GM18526 (cell line): Measurements from ENCODE around the gene LCE1B.

Experiments
- POLR2A ChIP-seq: IDR thresholded peaks from 3 replicates; pipeline ENCODE4 v1.6.1; 2011; ENCODE audit not compliant: insufficient read length; ENCODE audit errors: extremely low read depth

The LCE1B gene, protein sequence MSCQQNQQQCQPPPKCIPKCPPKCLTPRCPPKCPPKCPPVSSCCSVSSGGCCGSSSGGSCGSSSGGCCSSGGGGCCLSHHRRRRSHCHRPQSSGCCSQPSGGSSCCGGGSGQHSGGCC

DNA sequence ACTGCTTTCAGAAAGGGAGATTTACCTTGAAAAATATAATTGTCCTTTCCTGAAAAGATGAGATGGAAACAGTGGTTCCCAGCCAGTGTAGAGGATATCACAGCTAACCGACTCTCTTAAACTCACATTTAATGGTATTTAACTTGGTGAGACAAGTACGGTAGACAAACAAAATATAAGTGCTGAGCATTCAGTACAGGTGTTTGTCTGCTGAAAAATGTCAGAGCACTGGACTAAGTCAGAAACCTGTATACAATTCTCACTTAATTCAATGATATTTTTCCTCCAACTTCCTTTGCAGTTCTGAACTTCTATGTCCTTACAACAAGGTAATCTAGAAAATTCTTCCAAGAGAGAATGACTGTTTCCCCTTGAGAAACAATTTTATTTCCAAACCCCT lies at the start of gene LCE1B:
Gene LCE1B (plus strand): TSS at position 301 of the 400 bp plus-strand sequence. CDS start 476 bp downstream, outside the sequence.
- no peak for TF ChIP-seq POLR2A

DNA sequence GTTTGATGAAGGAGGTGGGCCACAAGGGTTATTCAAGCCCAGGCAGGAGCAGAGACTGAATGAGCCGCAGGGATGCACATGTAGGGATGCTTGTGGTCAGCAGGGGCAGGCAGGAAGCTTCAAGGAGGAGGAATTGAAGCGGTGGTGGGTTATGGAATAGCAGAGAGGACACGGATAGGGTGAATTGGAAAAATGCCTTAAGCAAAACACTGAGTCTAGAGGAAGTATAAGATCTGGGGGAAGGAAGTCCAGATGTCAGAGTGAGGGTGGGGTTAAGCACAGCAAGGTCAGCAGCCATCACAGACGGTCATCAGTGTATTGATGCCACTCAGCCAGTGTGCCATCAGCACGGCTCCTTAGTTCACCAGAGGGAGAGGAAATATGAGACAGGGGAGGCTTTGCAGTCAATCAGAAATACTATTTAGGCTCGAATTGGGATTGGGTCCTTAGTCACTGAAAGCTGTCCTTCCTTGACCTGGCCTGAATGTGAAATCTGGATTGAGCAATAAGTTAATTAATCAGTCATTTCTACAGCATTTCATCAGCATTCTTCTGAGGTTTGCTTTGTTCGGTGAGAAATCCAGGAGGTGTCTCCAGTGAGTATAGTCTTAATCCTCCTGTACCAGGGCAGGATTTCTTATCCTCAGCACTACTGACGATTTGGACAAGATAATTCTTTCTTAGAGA lies 42.8 kb upstream of the LCE1B start:
- TF ChIP-seq POLR2A = no peak

- no peak for TF ChIP-seq POLR2A
These were observed 41.4 kb upstream of the LCE1B start for GRCh38 chr1:152770411-152770810.

DNA sequence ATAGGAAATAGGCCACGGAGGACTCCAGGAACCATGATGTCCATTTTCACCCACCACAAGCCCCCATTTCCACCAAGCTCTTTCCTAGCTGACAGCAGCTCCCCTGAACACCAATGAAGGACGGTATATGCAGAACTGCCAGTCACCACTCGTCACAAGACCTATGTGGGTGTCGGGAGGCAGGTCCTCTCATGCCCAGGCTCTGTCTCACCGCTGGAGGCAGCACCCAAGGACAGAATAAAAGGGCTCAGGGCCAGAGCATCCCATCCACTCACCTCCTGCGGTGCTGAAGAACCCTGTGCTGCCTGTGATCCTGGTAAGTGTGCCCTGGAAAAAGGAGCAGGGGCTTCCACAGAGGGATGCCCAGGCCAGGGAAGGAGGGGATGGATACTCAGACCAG lies 36.9 kb upstream of the LCE1B start, which contains the start of gene LCE1F:
Gene LCE1F (plus strand): TSS at position 266 of the 400 bp plus-strand sequence. CDS start 1,232 bp downstream, outside the sequence.
- TF ChIP-seq POLR2A = no peak

GRCh38 chr1:152776361-152776760 lies 35.4 kb upstream of the LCE1B start:
- no peak for TF ChIP-seq POLR2A

- no peak for TF ChIP-seq POLR2A
These were observed 34.1 kb upstream of the LCE1B start for GRCh38 chr1:152777510-152778137.

- no peak for TF ChIP-seq POLR2A
These were observed 28.7 kb upstream of the LCE1B start for GRCh38 chr1:152783095-152783494.

DNA sequence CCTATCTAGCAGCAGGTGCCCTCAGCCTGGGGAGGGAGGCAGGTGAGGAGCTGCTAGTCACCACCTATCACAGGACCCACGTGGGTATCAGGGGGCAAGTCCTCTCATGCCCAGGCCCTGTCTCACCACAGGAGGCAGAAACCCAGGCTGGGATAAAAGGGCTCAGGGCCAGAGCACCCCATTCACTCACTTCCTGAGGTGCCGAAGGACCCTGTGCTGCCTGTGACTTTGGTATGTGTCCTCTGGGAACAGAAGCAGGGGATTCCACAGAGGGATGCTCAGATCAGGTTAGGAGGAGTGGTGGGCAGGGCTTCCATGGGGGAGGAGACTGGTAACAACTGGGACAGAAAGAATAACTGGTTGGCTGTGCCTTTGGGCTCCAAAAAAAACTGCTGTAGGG lies 25.7 kb upstream of the LCE1B start, which contains the start of gene LCE1E:
Gene LCE1E (plus strand): TSS at position 181 of the 400 bp plus-strand sequence. CDS start 1,043 bp downstream, outside the sequence.
- no peak for TF ChIP-seq POLR2A

DNA sequence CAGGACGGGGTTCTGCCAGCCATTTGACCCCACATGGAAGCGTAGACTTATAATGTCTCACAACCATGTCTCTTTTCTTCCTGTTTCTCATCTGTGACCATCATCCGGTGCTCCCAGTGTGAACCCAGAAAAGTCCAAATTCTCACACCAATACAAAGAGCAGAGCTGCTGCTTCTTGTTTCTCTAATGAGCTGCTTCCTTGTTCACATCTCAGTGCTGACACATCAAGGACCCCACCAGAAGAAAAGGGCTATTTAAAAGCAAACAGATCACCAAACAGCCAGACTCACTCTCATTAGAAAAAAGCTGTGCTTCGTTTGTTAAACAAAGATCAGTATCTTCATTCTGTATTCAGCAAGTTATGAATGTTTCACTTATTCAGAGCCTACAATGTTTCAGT lies 16.1 kb upstream of the LCE1B start:
- TF ChIP-seq POLR2A = no peak

- TF ChIP-seq POLR2A = no peak
These were observed 15.3 kb upstream of the LCE1B start, which contains the start of gene LCE1D for GRCh38 chr1:152796421-152796820. LCE1D (plus strand) TSS chr1:152796721; CDS start chr1:152797795, 1,074 bp downstream.

DNA sequence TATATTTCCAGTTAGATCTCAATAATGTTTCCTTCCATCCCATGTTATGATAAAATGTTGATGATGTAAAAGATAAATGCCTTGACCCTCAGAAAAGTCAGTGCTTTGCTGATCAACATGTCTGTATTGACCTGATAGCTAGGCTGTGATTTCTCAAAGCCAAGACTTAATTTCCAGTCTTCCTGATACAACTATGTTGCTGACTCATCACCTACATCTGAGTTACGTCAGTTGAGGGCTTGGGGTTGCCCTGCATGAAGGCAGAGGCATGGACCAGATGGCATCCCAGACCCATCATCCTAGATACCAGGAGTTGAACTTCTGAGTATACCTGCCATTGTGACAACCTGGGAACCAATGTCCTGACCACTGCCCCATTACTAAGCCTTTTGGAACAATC lies 10.4 kb upstream of the LCE1B start:
- TF ChIP-seq POLR2A = no peak

DNA sequence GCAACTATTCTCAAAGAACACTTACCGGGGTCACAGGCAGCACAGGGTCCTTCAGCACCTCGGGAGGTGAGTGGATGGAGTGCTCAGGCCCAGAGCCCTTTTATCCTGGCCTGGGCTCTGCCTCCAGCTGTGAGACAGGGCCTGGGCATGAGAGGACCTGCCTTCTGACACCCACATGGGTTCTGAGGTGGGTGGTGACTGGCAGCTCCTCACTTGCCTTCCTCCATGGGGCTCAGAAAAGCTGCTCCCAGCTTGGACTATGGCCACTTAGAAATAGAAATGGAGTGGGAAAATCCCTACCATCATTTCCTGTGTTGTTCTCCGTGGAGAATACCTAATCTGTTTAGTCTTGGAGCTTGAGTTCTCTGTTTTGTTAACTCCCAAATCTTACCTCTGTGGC lies 5.2 kb upstream of the LCE1B start, which contains the start of gene LCE1C:
Gene LCE1C (minus strand): TSS at position 76 of the 400 bp plus-strand sequence. CDS start 1,173 bp downstream, outside the sequence.
- no peak for TF ChIP-seq POLR2A

- TF ChIP-seq POLR2A = no peak
These were observed 721 bp upstream of the LCE1B start for GRCh38 chr1:152811050-152811449.

- no peak for TF ChIP-seq POLR2A
These were observed 5.5 kb downstream of the LCE1B start for GRCh38 chr1:152817309-152817708.

GRCh38 chr1:152823294-152823693 lies 11.5 kb downstream of the LCE1B start:
- no peak for TF ChIP-seq POLR2A

GRCh38 chr1:152824964-152825363 lies 13.2 kb downstream of the LCE1B start:
- no peak for TF ChIP-seq POLR2A
